Measurements from ENCODE around the gene ZNF263. TPM values are rescaled to one million over a fixed set of nuclear protein-coding genes. Genes with fewer than 3 reads are reported as not detected.
"Not testable (repeated sequence)": the region's sequence is repeated elsewhere in the genome, so short reads cannot be mapped to it uniquely, and the experiment has no call there.

ZNF263 gene
- total RNA-seq, 3 donors from 2014 or later, result 39.7 to 44.5 (median 41.5) TPM

GRCh38 chr16:3256146-3256865 lies 27.0 kb upstream of the ZNF263 start, which contains the start of gene MEFV:
MEFV (minus strand) TSS chr16:3256633; CDS start chr16:3256587, 46 bp downstream.
- H3K4me1 Mint-ChIP-seq (ENCODE audit: low read depth), result no peaks in the 10 kb centered on the region
- ATAC-seq, result no peak
- no peaks in the 10 kb centered on the region for H3K36me3 Mint-ChIP-seq (ENCODE audit: insufficient read depth)
- no peak within 1 kb of the TSS for H3K4me3 Mint-ChIP-seq
- no peaks in the 10 kb centered on the region for H3K27me3 Mint-ChIP-seq (ENCODE audit: low read depth)
- no peaks in the 10 kb centered on the region for H3K9me3 Mint-ChIP-seq
- DNase-seq, result no peak

DNA sequence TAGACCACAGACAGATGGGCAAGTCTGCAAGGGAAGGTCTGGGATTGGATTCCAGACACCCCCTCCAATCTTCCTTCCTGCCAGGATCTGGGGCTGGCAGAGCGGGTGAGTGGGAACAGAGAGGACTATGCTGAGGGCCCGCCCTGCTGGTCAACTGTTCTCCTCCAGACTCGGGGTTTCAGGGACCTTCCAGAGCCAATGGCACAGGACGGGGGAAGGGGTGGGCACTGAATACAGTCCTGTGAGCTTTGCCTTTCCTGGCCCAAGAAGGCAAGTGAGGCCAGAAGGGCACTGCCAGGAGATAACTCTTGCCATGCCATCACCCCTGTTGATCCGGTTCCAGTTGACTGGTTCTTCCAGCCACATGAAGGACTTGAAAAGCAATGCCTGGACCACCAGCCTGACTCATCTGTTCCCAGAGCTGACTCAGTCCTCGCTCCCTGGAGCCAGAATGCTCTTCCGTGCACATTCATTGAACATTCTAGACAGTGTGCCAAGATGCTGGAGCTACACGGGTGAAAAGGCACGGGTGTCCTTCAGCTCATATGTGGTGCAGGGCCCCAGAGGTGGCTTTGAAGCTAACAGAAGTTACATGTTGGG lies 26.3 kb upstream of the ZNF263 start:
- ATAC-seq (no peak), DNase-seq (no peak)
- H3K4me3 Mint-ChIP-seq, result no peak overlapping the region
- peaks cover 2% of the 10 kb centered on the region for H3K4me1 Mint-ChIP-seq (ENCODE audit: low read depth)
- no peaks in the 10 kb centered on the region for H3K36me3 Mint-ChIP-seq (ENCODE audit: insufficient read depth)
- no peaks in the 10 kb centered on the region for H3K27me3 Mint-ChIP-seq (ENCODE audit: low read depth)
- H3K9me3 Mint-ChIP-seq, result no peaks in the 10 kb centered on the region

DNA sequence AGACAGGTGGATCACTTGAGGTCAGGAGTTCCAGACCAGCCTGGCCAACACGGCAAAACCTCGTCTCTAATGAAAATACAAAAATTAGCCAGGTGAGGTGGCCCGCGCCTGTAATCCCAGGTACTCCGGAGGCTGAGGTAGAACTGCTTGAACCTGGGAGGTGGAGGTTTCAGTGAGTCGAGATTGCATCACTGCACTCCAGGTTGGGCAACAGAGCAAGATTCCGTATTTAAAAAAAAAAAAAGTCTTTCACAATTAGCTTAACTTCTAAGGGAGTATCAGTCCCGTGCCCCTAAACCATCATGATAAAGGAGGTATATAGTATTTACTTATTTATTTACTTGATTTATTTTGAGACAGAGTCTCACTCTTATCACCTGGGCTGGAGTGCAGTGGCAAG lies 23.5 kb upstream of the ZNF263 start:
- H3K4me1 Mint-ChIP-seq (ENCODE audit: low read depth), result peaks cover 22% of the 10 kb centered on the region
- DNase-seq, result no peak

DNA sequence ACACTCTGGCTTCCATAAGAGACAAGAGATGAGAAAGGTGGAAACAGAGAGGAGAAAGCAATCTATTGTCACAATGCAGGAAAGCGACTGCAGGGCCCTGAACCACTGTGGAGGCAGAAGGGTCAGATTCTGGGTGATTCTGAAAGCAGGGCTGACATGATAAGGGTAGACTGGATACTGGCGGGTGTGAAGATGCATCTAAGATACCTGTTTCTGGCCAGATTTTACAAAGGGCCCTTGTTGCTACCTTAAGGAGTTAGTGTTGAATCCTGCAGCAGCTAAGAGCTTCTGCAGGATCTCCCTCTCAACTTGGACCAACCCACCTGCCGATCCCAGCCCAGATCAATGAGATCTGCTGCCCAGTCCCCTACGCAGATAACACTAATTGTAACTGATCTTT lies 20.8 kb upstream of the ZNF263 start:
- H3K27me3 Mint-ChIP-seq (ENCODE audit: low read depth), result no peaks in the 10 kb centered on the region
- H3K9me3 Mint-ChIP-seq, result no peaks in the 10 kb centered on the region
- peaks cover 35% of the 10 kb centered on the region for H3K4me1 Mint-ChIP-seq (ENCODE audit: low read depth)
- H3K4me3 Mint-ChIP-seq, result peak overlapping the region; percentile 85
- no peak for ATAC-seq
- DNase-seq, result no peak
- no peaks in the 10 kb centered on the region for H3K36me3 Mint-ChIP-seq (ENCODE audit: insufficient read depth)

More for the DNA sequence above, 23.5 kb upstream of the ZNF263 start:
- no peak for ATAC-seq
- Mint-ChIP-seq H3K27me3 (ENCODE audit: low read depth) (no peaks in the 10 kb centered on the region), H3K36me3 (ENCODE audit: insufficient read depth) (no peaks in the 10 kb centered on the region), H3K9me3 (no peaks in the 10 kb centered on the region), H3K4me3 (no peak overlapping the region)

- peak overlapping the region; percentile 85 for H3K4me3 Mint-ChIP-seq
- peak; percentile 92 for DNase-seq
- ATAC-seq, result peak; percentile 87 to 90
- H3K27me3 Mint-ChIP-seq (ENCODE audit: low read depth), result no peaks in the 10 kb centered on the region
- H3K9me3 Mint-ChIP-seq, result no peaks in the 10 kb centered on the region
- H3K36me3 Mint-ChIP-seq (ENCODE audit: insufficient read depth), result peaks cover 3% of the 10 kb centered on the region
- peaks cover 35% of the 10 kb centered on the region for H3K4me1 Mint-ChIP-seq (ENCODE audit: low read depth)
Observed at GRCh38 chr16:3264137-3265036, 18.9 kb upstream of the ZNF263 start.

DNA sequence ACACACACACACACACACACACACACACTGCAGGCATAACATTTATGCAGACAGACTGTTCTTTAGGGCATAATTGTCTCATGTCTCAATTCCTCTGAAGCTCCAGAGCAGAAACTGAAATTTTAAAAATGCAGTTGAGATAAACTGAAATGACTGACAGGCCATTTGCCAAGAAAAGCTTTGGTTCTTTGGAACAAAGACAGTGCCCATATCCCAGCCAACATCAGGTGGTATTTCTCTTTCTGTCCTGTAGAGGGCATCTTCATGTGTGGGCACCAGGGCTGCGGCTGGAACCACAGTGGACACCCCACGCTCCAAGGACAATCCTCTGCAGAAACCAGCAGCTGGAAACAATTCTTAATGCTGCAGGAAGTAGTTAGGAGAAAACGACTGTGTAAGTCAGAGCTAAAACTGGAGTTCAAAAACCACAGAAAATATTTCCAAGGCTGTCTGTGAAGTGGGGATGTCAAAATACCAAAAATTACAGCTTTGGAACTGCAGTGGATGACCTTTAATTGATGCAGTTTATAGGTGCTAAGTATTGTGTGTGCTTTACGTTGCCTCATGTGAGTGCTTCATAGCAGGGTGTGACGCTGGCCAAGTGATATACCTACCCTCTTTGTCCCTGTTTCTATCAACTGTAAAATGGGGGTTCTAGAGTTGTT lies 16.3 kb upstream of the ZNF263 start:
- ATAC-seq (no peak), DNase-seq (no peak)
- peaks cover 3% of the 10 kb centered on the region for H3K36me3 Mint-ChIP-seq (ENCODE audit: insufficient read depth)
- peaks cover 33% of the 10 kb centered on the region for H3K4me1 Mint-ChIP-seq (ENCODE audit: low read depth)
- H3K4me3 Mint-ChIP-seq, result no peak overlapping the region
- no peaks in the 10 kb centered on the region for H3K9me3 Mint-ChIP-seq
- H3K27me3 Mint-ChIP-seq (ENCODE audit: low read depth), result no peaks in the 10 kb centered on the region

- H3K9me3 Mint-ChIP-seq, result no peaks in the 10 kb centered on the region
- DNase-seq, result no peak
- no peaks in the 10 kb centered on the region for H3K27me3 Mint-ChIP-seq (ENCODE audit: low read depth)
Observed at GRCh38 chr16:3268294-3268693, 15.0 kb upstream of the ZNF263 start.

DNA sequence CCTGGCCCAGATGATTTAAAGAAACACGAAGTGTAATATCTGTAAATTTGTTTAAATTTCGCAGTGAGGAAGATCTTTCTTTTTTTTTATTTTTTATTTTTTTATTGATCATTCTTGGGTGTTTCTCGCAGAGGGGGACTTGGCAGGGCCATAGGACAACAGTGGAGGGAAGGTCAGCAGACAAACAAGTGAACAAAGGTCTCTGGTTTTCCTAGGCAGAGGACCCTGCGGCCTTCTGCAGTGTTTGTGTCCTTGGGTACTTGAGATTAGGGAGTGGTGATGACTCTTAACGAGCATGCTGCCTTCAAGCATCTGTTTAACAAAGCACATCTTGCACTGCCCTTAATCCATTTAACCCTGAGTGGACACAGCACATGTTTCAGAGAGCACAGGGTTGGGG lies 12.6 kb upstream of the ZNF263 start:
- not testable (repeated sequence) for H3K9me3 Mint-ChIP-seq; H3K4me1 Mint-ChIP-seq (ENCODE audit: low read depth); H3K36me3 Mint-ChIP-seq (ENCODE audit: insufficient read depth)

More at GRCh38 chr16:3268294-3268693, 15.0 kb upstream of the ZNF263 start:
- H3K4me3 Mint-ChIP-seq, result no peak overlapping the region
- H3K36me3 Mint-ChIP-seq (ENCODE audit: insufficient read depth), result peaks cover 3% of the 10 kb centered on the region
- H3K4me1 Mint-ChIP-seq (ENCODE audit: low read depth), result peaks cover 22% of the 10 kb centered on the region
- no peak for ATAC-seq

GRCh38 chr16:3271281-3271680 lies 12.0 kb upstream of the ZNF263 start:
- H3K4me1 Mint-ChIP-seq (ENCODE audit: low read depth); H3K9me3 Mint-ChIP-seq; ATAC-seq; H3K4me3 Mint-ChIP-seq; H3K36me3 Mint-ChIP-seq (ENCODE audit: insufficient read depth); DNase-seq; H3K27me3 Mint-ChIP-seq (ENCODE audit: low read depth): not testable (repeated sequence)

More for the DNA sequence above, 12.6 kb upstream of the ZNF263 start:
- not testable (repeated sequence) for H3K4me3 Mint-ChIP-seq; ATAC-seq; DNase-seq; H3K27me3 Mint-ChIP-seq (ENCODE audit: low read depth)

GRCh38 chr16:3274490-3274889 lies 8.8 kb upstream of the ZNF263 start:
- H3K36me3 Mint-ChIP-seq (ENCODE audit: insufficient read depth), result no peaks in the 10 kb centered on the region
- H3K4me1 Mint-ChIP-seq (ENCODE audit: low read depth), result no peaks in the 10 kb centered on the region
- ATAC-seq (no peak), DNase-seq (no peak)
- H3K27me3 Mint-ChIP-seq (ENCODE audit: low read depth), result peaks cover 3% of the 10 kb centered on the region
- no peaks in the 10 kb centered on the region for H3K9me3 Mint-ChIP-seq
- H3K4me3 Mint-ChIP-seq, result no peak overlapping the region

DNA sequence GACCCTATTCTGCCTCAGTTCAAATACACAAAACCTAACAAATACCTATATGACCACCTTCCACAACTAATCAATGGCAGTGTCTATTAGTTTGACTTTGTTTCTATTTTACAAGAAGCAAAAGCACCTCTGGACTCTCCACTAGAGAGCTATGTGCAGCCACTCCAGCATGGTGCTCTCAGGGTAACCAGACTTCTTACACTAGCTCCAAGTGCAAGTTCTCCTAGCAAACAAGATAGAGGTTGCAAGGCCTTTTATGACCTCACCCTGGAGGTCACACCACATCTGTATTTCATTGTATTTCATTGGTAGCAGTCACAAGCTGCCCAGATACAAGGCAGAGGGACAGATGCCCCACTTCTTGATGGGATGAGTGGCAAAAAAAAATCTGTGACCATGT lies 8.3 kb upstream of the ZNF263 start:
- no peaks in the 10 kb centered on the region for H3K36me3 Mint-ChIP-seq (ENCODE audit: insufficient read depth)
- H3K9me3 Mint-ChIP-seq, result no peaks in the 10 kb centered on the region
- H3K4me3 Mint-ChIP-seq, result no peak overlapping the region
- ATAC-seq, result no peak
- H3K27me3 Mint-ChIP-seq (ENCODE audit: low read depth), result peaks cover 3% of the 10 kb centered on the region
- no peak for DNase-seq
- H3K4me1 Mint-ChIP-seq (ENCODE audit: low read depth), result no peaks in the 10 kb centered on the region

DNA sequence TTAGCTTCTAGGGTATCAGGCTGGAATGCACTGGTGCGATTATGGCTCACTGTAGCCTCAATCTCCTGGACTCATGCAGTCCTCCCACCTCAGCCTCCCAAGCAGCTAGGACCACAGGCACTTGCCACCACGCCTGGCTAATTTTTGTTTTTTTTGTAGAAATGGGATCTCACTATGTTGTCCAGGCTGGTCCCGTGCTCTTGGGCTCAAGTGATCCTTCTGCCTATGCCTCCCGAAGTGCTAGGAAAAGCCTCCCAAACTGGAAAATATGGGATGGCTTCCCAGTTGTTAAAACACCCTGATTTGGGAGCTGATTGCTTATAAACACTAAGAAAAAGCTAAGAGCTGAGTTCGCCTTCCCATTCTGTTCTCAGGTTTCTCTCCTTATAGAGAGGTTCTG lies 6.6 kb upstream of the ZNF263 start:
- H3K4me3 Mint-ChIP-seq, result no peak overlapping the region
- H3K27me3 Mint-ChIP-seq (ENCODE audit: low read depth), result peaks cover 3% of the 10 kb centered on the region
- no peaks in the 10 kb centered on the region for H3K36me3 Mint-ChIP-seq (ENCODE audit: insufficient read depth)
- H3K9me3 Mint-ChIP-seq, result no peaks in the 10 kb centered on the region
- no peak for DNase-seq
- H3K4me1 Mint-ChIP-seq (ENCODE audit: low read depth), result peaks cover 3% of the 10 kb centered on the region
- ATAC-seq, result no peak

GRCh38 chr16:3281222-3281820 lies 2.0 kb upstream of the ZNF263 start:
- ATAC-seq (no peak), DNase-seq (no peak)
- Mint-ChIP-seq H3K36me3 (ENCODE audit: insufficient read depth) (peaks cover 21% of the 10 kb centered on the region), H3K9me3 (no peaks in the 10 kb centered on the region), H3K4me1 (ENCODE audit: low read depth) (peaks cover 28% of the 10 kb centered on the region), H3K27me3 (ENCODE audit: low read depth) (peaks cover 3% of the 10 kb centered on the region), H3K4me3 (peak overlapping the region; percentile 31)

Measured in activated T-cell treated with anti-CD3 and anti-CD28 coated beads, Interleukin-2, amount 50 U/mL, for 4 hours (primary cell).